ENCODE results near the gene PFAS.
"Not testable (repeated sequence)": the region's sequence is repeated elsewhere in the genome, so short reads cannot be mapped to it uniquely, and the experiment has no call there.

The PFAS gene

GRCh38 chr17:8227238-8227581 is 21.9 kb upstream of the PFAS start:
- no peak for DNase-seq (ENCODE audit: low read depth)

DNA sequence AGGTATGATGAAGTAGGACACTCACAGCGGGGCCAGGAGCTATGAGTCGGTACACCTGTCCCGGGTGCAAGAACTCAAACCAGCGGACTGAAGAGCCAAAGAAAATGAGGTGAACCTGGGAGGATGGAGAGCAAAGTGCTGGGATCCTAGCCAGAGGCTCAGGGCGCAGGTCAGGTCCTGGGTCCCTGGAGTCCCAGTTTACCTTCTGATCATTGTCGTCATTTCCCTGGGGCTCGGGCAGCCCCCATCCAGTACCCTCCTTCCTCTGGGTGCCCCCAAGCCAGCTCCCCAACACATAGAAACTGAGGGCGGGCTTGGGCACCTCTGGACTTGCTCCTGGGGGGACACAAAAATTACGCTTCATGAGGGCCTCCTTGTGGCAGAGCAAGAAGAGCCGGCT is 17.4 kb upstream of the PFAS start:
- no peak for DNase-seq (ENCODE audit: low read depth)

- no peak for DNase-seq (ENCODE audit: low read depth)
Measured at GRCh38 chr17:8234361-8235270, 14.5 kb upstream of the PFAS start.

GRCh38 chr17:8235676-8236075 is 13.4 kb upstream of the PFAS start:
- DNase-seq (ENCODE audit: low read depth): no peak

DNA sequence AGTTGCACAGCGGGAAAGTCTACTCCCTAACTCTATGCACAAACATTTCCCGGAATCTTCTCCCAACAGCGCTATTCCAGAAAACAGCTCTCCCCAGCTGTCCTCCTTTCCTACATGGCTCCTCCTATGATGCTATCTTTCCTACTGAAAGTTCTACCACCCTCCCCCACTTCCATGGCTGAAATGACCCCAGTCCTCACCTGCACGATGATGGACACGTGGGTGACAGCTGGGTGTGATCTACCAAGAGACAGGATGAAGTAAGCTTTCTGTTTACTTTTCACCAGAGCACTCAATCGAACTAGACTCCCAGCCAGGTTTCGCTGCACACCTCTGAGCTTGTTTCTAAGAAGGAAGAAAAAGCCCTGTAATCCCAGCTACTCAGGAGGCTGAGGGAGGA is 11.9 kb upstream of the PFAS start:
- no peak for DNase-seq (ENCODE audit: low read depth)

DNA sequence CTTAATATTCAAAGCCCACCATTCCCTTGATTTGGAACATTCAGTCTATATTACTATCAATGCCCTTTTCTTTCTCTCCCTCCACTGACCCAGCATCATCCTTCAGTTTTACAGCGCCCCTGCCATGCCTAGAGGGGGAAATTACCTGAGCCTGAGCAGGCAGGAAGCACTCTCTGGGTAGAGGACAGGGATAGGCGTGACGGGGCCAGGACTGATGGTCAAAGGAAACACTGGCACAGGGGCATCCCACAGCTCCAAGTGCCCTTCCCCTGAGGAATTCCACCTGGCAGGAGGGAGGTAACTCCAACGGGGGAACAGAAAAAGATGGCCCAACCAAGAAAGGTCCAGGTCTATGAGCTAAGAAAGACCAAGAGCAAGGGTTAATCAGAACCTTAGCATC is 11.2 kb upstream of the PFAS start:
- DNase-seq (ENCODE audit: low read depth): no peak

- DNase-seq (ENCODE audit: low read depth): no peak
Measured at GRCh38 chr17:8243827-8244226, 5.3 kb upstream of the PFAS start.

- DNase-seq (ENCODE audit: low read depth): no peak
Measured at GRCh38 chr17:8244768-8245167, 4.3 kb upstream of the PFAS start.

GRCh38 chr17:8249621-8250500 is 772 bp downstream of the PFAS start:
- DNase-seq (ENCODE audit: low read depth): no peak

DNA sequence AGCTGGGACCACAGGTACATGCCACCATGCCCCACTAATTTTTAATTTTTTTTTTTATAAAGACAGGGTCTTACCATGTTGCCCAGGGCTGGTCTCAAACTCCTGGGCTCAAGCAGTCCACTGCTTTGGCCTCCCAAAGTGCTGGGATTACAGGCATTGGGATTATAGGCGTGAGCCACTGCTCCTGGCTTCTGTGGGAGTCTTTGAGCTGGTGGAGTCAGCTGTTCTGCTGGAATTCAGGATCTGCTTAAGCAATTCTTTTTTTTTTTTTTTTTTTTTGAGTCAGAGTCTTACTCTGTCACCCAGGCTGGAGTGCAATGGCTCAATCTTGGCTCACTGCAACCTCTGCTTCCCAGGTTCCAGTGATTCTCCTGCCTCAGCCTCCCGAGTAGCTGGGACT is 2.3 kb downstream of the PFAS start:
- not testable (repeated sequence) for DNase-seq (ENCODE audit: low read depth)

DNA sequence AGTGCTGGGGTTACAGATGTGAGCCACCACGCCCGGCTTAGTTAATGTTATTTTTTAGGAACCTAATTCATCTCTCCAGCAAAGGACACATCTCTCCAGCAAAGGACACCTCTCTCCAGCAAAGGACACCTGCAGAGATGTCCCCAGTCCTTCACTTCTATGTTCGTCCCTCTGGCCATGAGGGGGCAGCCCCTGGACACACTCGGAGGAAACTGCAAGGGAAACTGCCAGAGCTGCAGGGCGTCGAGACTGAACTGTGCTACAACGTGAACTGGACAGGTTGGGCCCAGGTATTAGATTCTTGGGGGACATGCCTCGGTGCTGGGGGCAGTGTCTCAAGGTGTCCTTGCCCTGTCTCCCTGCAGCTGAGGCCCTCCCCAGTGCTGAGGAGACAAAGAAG is 4.7 kb downstream of the PFAS start:
- no peak for DNase-seq (ENCODE audit: low read depth)

GRCh38 chr17:8254881-8255280 is 5.8 kb downstream of the PFAS start:
- no peak for DNase-seq (ENCODE audit: low read depth)

DNA sequence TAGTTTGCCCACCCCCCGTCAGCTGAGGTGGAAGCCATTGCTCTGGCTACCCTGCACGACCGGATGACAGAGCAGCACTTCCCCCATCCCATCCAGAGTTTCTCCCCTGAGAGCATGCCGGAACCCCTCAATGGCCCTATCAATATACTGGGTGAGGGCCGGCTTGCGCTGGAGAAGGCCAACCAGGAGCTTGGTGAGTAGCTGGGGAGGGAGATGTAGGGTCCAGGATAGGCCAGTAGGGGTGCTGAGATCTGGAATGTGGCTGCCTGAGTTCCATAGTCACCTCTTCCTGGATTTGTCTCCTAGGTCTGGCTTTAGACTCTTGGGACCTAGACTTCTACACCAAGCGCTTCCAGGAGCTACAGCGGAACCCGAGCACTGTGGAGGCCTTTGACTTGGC is 6.4 kb downstream of the PFAS start:
- no peak for DNase-seq (ENCODE audit: low read depth)

- DNase-seq (ENCODE audit: low read depth): no peak
Measured at GRCh38 chr17:8256291-8256690, 7.2 kb downstream of the PFAS start.

DNA sequence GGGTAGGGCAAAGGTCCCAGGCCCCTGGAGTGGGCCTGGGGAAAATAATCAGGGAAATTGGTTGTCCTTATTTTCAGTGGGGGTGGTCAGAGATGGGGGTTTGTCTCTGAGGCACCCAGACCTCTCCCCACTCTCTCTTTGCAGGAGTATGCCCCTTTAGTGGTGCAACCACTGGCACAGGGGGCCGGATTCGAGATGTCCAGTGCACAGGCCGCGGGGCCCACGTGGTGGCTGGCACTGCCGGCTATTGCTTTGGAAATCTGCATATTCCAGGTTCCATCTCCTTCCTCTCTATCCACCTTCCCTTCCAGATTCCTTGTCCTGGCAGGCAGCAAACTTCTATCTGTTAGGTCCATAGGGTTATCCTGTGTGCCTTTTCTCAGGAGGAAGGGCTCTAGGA is 7.6 kb downstream of the PFAS start:
- no peak for DNase-seq (ENCODE audit: low read depth)

GRCh38 chr17:8257801-8258200 is 8.7 kb downstream of the PFAS start:
- DNase-seq (ENCODE audit: low read depth): no peak

GRCh38 chr17:8264320-8264719 is 15.2 kb downstream of the PFAS start:
- no peak for DNase-seq (ENCODE audit: low read depth)

DNA sequence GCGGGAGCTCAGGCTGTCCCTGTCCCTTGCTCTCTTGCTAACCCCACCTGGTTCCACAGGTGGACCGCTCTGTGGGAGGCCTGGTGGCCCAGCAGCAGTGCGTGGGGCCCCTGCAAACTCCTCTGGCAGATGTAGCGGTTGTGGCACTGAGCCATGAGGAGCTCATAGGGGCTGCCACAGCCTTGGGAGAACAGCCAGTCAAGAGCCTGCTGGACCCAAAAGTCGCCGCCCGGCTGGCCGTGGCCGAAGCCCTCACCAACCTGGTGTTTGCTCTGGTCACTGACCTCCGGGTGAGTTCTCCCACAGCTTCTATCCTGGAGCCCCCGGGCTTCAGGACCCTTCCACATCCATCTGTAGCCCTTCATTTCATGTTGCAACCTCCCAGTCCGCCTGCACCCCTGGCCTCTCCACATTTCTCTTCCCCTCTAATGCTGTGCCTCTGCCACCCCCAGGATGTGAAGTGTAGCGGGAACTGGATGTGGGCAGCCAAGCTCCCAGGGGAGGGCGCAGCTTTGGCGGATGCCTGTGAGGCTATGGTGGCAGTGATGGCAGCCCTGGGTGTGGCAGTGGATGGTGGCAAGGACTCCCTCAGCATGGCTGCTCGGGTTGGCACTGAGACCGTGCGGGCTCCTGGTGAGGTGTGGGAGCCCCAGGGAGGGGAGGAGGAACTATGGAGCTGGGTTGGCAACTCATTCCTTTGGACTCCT is 15.9 kb downstream of the PFAS start:
- DNase-seq (ENCODE audit: low read depth): no peak

DNA sequence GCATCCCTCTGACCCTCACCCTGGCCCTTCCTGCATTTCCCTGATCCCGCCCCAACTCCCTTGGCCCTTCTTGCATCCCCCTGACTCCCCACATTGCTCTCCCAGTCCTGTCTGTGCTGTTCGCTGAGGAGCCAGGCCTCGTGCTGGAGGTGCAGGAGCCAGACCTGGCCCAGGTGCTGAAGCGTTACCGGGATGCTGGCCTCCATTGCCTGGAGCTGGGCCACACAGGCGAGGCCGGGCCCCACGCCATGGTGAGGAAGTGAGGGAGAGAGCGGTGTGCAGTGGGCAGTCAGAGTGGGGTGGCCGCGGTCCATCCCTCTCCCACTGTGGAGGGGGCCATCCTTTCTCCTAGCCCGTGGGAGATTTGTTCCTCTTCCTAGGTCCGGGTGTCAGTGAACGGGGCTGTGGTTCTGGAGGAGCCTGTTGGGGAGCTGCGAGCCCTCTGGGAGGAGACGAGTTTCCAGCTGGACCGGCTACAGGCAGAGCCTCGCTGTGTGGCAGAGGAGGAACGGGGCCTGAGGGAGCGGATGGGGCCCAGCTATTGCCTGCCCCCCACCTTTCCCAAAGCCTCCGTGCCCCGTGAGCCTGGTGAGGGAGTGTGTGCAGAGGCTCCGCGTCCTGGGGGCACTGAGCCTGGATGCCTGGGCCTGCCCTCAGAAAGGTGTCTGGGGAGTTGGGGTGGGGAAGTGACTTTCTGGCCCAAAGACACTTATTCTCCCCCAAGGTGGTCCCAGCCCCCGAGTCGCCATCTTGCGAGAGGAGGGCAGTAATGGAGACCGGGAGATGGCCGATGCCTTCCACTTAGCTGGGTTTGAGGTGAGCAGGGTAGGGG is 17.8 kb downstream of the PFAS start:
- DNase-seq (ENCODE audit: low read depth): no peak

GRCh38 chr17:8267480-8268147 is 18.5 kb downstream of the PFAS start:
- DNase-seq (ENCODE audit: low read depth): no peak
